ENCODE measurements around the gene CALML6.

DNA sequence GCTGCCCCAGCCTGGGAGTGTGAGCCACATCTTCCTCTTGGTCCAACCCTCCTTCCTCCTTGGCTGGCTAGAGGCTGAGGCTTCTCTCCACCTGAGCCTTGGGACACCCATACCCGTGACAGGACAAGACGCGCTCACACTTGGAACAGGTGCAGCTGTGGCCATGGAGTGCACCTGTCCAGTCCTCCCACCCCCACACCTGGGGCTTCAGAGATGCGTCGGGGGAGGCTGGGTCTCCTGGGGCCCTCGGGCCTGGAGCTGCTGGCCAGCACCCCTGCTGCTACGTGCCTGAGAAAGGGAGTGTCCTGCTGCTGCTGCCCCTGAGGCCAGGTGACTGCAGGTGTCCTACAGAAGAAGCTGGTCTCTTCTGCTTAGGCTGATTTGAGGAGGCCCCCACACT is 41.0 kb downstream of the CALML6 start:
- TF ChIP-seq RAD21 (IDR thresholded peaks at IDR 0.05; ENCODE audit: low read length) = no peak
- TF ChIP-seq POLR2A (IDR thresholded peaks at IDR 0.05; ENCODE audit: low read depth, low read length) = no peak
- TF ChIP-seq, protein P1, sequence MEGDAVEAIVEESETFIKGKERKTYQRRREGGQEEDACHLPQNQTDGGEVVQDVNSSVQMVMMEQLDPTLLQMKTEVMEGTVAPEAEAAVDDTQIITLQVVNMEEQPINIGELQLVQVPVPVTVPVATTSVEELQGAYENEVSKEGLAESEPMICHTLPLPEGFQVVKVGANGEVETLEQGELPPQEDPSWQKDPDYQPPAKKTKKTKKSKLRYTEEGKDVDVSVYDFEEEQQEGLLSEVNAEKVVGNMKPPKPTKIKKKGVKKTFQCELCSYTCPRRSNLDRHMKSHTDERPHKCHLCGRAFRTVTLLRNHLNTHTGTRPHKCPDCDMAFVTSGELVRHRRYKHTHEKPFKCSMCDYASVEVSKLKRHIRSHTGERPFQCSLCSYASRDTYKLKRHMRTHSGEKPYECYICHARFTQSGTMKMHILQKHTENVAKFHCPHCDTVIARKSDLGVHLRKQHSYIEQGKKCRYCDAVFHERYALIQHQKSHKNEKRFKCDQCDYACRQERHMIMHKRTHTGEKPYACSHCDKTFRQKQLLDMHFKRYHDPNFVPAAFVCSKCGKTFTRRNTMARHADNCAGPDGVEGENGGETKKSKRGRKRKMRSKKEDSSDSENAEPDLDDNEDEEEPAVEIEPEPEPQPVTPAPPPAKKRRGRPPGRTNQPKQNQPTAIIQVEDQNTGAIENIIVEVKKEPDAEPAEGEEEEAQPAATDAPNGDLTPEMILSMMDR (conservative IDR thresholded peaks at IDR 0.05; ENCODE audit: low read depth, low read length) = no peak
- no peak for TF ChIP-seq CEBPB (IDR thresholded peaks at IDR 0.05; ENCODE audit: low read depth, low read length)
- no peak for TF ChIP-seq RCOR1 (IDR thresholded peaks at IDR 0.05; ENCODE audit: insufficient replicate concordance, low read length)
- no peak for TF ChIP-seq MXI1 (IDR thresholded peaks at IDR 0.05; ENCODE audit: borderline replicate concordance, low read depth, low read length)
- TF ChIP-seq, protein P2, sequence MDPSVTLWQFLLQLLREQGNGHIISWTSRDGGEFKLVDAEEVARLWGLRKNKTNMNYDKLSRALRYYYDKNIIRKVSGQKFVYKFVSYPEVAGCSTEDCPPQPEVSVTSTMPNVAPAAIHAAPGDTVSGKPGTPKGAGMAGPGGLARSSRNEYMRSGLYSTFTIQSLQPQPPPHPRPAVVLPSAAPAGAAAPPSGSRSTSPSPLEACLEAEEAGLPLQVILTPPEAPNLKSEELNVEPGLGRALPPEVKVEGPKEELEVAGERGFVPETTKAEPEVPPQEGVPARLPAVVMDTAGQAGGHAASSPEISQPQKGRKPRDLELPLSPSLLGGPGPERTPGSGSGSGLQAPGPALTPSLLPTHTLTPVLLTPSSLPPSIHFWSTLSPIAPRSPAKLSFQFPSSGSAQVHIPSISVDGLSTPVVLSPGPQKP (IDR thresholded peaks at IDR 0.05; ENCODE audit: borderline replicate concordance, low read depth, low read length) = no peak
- no peak for TF ChIP-seq FOS (IDR thresholded peaks at IDR 0.05; ENCODE audit: low read depth, low read length)
- no peak for TF ChIP-seq BHLHE40 (IDR thresholded peaks at IDR 0.05; ENCODE audit: low read depth, low read length)
- TF ChIP-seq, protein P3, sequence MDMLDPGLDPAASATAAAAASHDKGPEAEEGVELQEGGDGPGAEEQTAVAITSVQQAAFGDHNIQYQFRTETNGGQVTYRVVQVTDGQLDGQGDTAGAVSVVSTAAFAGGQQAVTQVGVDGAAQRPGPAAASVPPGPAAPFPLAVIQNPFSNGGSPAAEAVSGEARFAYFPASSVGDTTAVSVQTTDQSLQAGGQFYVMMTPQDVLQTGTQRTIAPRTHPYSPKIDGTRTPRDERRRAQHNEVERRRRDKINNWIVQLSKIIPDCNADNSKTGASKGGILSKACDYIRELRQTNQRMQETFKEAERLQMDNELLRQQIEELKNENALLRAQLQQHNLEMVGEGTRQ (IDR thresholded peaks at IDR 0.05; ENCODE audit: low read depth, low read length) = no peak
- TF ChIP-seq RFX5 (IDR thresholded peaks at IDR 0.05; ENCODE audit: low read depth, low read length) = no peak

Data from IMR-90 (cell line).